GM12891 (cell line): Measurements from ENCODE around the gene SLC5A9.

Experiments used
- PAX5 ChIP-seq: IDR thresholded peaks from 2 replicates; pipeline ENCODE4 v1.6.1; 2011; ENCODE audit warnings: low read length, moderate library complexity, mild to moderate bottlenecking; ENCODE audit not compliant: insufficient read depth, severe bottlenecking
- POLR2A ChIP-seq: IDR thresholded peaks from 2 replicates; pipeline ENCODE4 v1.6.1; 2011; ENCODE audit warnings: low read depth, low read length, control low read depth
- POLR2AphosphoS5 ChIP-seq: IDR thresholded peaks from 2 replicates; pipeline ENCODE4 v1.6.1; 2011; ENCODE audit warnings: low read depth, low read length, control low read depth
- POU2F2 ChIP-seq: IDR thresholded peaks from 2 replicates; pipeline ENCODE4 v1.6.1; 2011; ENCODE audit warnings: low read depth, mild to moderate bottlenecking, control low read depth, low read length, moderate library complexity
- SPI1 ChIP-seq: IDR thresholded peaks from 2 replicates; pipeline ENCODE4 v1.6.1; 2011; ENCODE audit warnings: low read depth, low read length, control low read depth
- TAF1 ChIP-seq: IDR thresholded peaks from 2 replicates; pipeline ENCODE4 v1.6.1; 2011; ENCODE audit warnings: low read depth, low read length, control low read depth

DNA sequence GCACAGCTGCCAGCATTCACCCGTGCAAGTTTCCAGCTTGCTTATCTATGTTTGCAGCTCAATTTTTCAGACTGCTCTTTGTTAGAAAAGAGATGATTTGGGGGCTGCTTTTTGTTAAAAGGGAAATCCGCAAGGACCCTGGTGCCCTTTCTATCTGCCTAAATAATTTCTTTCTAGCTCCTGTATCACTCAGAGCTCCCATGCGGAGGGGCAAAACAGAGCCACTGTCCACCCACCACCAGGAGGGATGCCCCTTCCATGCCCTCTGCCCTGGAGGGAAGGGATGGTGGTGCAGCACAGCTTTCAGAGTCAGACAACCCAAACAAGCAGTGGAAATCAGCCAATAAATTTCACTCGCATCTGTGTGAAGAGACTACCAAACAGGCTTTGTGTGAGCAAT is 13.9 kb upstream of the SLC5A9 start:
- TF ChIP-seq POU2F2: no peak
- TF ChIP-seq POLR2A: no peak
- no peak for TF ChIP-seq POLR2AphosphoS5
- no peak for TF ChIP-seq TAF1
- TF ChIP-seq PAX5: no peak
- TF ChIP-seq SPI1: no peak
